ENCODE results near the gene SPINK7.
A peak's percentile ranks its signal among the peaks of the same experiment; 100 is the strongest.
"Not testable (repeated sequence)": the region's sequence is repeated elsewhere in the genome, so short reads cannot be mapped to it uniquely, and the experiment has no call there.

Gene SPINK7

DNA sequence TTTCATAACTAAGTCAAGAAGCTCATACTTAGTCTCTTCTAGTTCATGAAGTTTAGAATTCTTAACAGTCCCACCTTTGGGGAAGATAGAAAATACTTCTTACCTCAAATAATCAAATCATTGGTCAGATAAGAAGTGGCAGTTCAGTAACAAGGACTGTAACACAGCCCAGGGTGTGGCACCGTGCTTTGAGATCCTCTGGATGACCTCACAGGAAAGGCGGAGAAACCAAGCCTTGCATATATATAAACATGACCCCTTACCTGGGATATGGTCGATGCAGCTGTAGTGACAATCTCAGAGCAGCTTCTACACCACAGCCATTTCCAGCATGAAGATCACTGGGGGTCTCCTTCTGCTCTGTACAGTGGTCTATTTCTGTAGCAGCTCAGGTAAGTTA, at the start of gene SPINK7:
Gene SPINK7 (plus strand): TSS at position 271 of the 400 bp plus-strand sequence. CDS start 61 bp downstream, at position 332.
- no peak for DNase-seq

DNA sequence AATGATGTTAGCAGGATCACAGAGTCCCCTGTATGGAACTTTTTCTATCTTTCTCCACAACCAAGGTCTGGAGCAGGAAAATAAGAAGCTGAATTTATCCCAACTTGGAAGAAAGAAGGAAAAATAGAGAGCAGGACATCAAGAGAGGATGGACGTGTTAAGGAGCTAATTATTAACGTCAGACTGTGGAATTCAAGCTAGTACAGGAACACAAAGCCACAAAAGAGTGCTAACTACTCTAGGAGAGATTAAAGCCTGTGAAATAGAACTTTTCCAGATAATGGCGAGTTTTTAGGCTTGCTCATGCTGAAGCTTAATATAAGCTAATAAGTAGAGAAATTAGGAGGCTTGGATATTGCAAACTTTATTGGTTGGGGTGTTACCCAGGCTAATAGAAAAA, 44.3 kb upstream of the SPINK7 start:
- no peak for DNase-seq

DNA sequence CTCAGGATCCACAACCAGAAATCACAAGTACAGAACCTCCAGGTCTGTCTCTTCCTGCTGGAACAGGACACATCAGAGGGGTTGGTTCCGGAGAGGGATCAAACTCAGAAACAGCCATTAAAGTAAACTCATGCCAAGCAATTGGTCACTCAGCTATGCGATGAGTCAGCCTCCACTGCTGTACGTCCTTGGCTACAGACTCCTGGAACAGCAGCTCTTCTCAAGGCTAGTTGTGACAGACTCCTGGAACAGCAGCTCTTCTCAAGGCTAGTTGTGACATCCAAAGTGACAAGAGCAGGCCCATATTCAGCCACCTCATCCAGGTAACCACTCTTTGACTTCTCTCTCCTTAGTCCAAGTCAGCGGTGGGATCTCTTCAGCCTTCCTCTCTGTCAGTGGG, 43.7 kb upstream of the SPINK7 start, which contains the start of gene SPINK13:
Gene SPINK13 (plus strand): TSS at position 229 of the 400 bp plus-strand sequence. CDS start 1,279 bp downstream, outside the sequence.
- no peak for DNase-seq

DNA sequence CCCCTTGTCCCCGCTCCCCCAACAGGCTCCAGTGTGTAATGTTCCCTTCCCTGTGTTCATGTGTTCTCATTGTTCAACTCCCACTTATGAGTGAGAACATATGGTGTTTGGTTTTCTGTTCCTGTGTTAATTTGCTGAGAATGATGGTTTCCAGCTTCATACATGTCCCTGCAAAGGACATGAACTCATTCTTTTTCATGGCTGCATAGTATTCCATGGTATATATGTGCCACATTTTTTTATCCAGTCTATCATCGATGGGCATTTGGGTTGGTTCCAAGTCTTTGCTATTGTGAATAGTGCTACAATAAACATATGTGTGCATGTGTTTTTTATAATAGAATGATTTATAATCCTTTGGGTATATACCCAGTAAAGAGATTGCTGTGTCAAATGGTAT, 37.1 kb upstream of the SPINK7 start:
- DNase-seq: not testable (repeated sequence)

DNA sequence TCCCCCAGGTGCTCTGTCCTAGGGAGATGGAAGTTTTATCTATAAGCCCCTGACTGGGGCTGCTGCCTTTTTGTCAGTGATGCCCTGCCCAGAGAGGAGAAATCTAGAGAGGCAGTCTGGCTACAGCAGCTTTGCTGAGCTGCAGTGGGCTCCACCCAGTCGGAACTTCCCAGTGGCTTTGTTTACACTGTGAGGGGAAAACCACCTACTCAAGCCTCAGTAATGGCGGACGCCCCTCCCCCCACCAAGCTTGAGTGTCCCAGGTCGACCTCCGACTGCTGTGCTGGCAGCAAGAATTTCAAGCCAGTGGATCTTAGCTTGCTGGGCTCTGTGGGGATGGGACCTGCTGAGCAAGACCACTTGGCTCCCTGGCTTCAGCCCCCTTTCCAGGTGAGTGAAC, 31.3 kb upstream of the SPINK7 start:
- DNase-seq: not testable (repeated sequence)

DNA sequence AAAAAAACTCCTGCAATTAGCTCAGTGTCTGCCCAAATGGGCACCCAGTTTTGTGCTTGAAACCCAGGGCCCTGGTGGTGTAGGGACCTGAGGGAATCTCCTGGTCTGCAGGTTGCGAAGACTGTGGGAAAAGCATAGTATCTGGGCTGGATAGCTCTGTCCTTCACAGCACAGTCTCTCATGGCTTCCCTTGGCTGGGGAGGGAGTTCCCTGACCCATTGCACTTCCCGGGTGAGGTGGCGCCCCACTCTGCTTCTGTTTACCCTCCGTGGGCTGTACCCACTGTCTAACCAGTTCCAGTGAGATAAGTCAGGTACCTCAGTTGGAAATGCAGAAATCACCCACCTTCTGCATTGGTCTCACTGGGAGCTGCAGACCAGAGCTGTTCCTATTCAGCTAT, 30.9 kb upstream of the SPINK7 start:
- not testable (repeated sequence) for DNase-seq

DNA sequence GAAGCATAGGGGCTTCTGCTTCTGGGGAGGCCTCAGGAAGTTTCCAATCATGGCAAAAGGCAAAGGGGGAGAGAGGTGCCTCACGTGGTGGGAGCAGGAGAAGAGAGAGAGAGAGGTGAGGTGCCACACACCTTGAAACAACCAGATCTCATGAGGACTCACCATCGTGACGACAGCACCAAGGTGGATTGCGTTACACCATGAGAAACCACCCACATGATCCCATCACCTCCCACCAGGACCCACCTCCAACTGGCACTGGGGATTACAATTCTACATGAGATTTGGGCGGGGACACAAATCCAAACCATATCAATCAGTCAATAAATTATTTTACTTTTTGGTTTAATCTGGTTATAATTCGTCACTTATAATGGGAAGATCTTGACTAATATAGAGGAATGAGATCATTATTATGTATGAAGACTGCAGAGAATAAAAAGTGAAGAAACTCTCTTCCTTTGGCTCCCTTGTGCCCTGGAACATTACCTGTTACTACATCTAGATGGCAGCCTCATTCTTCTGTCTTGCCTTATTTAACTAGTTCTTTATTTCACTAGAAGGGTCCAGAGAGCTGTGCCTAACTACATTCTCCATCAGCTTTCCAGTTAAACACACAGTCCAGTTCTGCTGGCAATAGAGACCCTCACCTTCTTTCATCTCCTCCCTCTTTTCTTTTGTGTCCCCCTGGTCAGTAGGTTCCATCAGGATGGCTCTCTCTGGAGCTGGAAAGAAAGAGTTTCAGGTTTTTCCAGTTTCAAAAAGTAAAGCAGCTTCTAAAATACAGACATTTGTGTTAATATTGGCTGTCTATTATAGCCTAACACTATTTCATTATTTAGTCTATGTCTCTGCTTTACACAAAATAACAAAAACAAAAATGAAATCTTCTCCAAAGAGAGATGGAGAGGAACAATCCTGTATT, 21.7 kb upstream of the SPINK7 start:
- no peak for DNase-seq

DNA sequence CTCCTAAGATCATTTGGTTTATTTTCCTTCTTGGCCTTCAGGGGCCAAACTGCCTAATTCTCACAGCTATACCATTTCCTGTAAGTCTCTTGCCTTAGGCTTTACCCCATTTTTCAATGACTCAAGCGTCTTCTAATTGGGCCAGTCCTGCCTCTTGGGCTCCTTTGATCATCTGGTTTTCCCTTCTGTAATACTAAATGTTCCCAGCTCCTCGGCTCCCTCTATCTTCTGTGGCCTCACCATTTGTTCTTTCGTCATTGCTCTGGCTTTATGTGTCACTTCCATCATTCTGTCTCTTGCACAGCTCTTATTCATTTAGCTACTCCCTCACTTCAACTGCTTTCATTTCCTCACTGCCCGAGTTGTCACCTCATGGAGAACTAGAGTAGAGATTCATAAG, 14.5 kb upstream of the SPINK7 start:
- DNase-seq: no peak

DNA sequence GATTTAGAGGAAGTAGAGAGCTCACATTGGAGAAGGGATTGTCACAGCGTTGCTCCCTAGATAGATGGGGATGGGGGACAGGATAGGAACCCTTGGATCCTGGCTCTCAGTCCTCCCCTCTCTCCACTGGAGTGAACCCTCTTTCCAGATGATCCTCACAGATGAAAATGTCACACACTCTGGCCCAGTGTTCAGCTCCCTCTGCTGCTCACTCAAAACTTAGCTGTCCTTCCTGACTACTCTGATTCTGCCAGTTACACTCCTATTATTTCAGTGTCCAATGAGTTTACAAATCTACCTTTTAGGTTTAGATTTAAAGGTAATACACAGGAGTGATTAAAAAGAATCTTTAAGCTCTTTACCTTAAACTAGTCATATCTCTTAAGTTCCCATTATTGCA, 5.8 kb upstream of the SPINK7 start:
- no peak for DNase-seq

DNA sequence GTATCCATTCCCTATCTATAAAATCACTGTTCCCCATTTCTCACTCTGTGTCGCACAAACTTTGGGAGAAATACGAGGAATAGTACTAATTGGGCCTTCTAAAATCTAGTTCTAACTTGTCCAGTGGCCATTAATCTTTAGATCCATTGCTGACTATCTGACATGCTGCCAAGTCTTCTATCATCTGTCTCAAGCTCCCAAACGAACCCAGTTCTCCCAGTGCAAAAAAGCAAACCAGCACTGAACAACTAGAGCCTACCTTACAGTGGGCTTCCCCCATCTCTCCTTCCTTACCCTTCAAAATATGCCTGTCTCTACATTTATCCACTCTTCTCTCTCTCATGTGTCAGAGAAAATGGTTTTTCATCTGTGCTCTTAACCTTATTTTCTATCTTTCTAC, 3.2 kb upstream of the SPINK7 start:
- no peak for DNase-seq

DNA sequence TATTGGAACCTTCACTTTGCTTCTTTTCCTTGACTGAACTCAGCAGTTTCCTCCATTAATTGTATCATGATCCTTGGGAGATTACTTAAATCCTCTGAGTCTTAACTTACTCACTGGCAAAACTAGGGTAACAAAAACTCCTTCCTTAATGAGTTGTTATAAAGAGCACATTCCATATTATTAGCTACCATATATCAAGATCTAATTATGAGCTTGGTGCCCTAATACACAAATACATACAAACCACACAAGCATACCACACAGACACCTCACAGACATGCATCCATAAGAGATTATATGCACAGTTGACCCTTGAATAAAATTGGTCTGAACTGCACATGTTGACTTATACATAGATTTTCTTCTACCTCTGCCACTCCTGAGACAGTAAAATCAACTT, 2.5 kb upstream of the SPINK7 start:
- DNase-seq: no peak

DNA sequence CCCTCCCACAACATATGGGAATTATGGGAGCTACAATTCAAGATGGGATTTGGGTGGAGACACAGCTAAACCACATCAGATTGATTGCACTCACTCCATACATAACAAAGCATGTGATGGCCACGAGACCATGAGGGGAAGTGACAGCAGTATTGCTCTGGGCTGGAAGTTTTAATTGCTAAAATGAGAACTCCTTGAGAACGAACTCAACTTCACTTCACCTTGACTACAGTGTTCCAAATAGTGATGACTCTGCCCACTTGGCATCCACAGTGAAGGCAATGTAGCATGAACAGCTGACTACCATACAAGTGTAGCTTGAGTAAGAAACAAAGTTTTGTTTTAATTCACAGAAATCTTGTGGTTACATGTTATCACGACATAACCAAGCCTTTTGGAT, 739 bp upstream of the SPINK7 start:
- DNase-seq: no peak

DNA sequence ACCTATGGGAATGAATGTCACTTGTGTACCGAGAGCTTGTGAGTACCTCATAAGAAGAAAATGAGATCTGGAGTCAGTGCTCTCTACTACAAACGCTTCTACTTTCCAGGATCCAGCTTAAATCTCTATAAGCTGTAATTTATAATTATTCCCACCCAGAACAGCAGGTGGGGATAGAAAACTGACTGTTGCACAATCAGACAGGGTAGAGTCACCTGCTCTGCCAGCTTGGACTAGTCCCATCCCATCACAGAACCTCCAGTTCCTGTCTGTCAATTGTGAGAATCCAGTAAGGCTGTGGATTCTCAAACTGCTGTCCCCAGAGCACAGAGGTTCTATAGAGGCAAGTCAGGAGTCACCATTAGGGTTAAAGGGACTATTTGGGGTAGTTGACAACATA, 2.0 kb downstream of the SPINK7 start:
- no peak for DNase-seq

DNA sequence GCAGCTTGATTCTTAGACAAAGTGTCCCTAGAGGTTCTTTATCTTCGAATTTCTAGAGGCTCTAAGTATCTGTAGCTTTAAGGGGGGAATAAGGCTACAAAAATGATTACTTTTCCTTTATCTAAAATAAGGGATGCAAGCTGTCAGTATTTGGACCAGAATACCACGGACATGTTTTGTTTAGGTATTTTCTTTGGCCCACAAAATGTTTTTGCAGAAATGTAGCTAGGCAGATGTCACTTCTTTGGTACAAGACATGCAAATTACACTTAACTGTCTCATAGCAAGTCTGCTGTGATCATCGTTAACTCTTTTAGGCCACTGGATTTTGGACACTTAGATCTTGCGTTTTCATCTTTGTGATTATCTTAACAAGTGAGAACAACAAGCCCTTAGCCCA, 2.5 kb downstream of the SPINK7 start:
- no peak for DNase-seq

DNA sequence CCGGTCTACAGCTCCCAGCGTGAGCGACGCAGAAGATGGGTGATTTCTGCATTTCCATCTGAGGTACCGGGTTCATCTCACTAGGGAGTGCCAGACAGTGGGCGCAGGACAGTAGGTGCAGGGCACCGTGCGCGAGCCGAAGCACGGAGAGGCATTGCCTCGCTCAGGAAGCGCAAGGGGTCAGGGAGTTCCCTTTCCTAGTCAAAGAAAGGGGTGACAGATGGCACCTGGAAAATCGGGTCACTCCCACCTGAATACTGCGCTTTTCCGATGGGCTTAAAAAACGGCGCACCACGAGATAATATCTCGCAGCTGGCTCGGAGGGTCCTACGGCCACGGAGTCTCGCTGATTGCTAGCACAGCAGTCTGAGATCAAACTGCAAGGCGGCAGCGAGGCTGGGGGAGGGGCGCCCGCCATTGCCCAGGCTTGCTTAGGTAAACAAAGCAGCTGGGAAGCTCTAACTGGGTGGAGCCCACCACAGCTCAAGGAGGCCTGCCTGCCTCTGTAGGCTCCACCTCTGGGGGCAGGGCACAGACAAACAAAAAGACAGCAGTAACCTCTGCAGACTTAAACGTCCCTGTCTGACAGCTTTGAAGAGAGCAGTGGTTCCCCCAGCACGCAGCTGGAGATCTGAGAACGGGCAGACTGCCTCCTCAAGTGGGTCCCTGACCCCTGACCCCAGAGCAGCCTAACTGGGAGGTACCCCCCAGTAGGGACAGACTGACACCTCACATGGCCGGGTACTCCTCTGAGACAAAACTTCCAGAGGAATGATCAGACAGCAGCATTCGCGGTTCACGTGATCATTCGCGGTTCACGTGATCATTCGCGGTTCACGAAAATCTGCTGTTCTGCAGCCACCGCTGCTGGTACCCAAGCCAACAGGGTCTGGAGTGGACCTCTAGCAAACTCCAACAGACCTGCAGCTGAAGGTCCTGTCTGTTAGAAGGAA, 8.1 kb downstream of the SPINK7 start:
- DNase-seq: peak; percentile 3

DNA sequence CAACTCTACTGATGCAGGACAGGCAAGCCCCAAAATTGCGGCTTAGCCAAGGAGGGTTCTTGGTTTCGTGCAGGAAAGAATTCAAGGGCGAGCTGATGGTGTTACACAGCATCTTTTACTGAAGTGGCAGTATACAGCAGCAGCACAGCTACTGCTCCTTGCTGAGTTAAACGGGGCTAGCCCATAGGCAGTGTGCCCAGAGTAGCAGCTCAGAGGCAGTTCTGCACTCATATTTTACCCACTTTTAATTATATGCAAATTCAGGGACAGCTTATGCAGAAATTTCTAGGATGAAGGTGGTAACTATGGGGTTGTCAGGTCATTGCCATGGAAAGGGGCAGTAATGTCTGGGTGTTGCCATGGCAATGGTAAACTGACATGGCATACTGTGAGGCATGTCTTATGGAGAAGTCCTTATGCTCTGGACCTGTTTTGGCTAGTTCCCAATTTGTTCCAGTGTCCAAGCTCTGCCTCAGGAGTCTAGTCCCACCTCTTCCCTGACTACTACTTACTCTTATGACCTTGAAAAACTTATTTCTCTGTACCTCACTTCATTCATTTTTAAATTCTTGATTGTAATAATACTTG, 21.1 kb downstream of the SPINK7 start:
- no peak for DNase-seq

DNA sequence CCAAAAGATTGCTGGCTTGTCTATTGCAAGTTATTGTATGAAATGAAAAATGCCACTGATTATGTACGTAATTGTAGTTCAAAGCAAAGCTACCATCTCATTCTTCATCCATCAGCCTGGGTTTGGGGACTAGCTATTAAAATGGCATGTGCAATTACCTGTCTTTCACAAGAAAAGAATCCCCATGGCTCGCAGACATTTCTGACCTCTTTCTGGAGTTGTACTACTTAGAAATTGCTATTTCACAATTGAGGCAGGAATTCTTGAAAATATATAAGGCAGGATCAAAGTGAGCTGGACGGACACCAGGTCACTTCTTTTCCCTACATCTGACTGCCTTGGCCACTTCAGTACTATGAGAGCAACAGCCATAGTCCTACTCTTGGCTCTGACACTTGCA, 23.0 kb downstream of the SPINK7 start, which contains the start of gene SPINK9:
Gene SPINK9 (plus strand): TSS at position 301 of the 400 bp plus-strand sequence. CDS start 55 bp downstream, at position 356.
- no peak for DNase-seq

DNA sequence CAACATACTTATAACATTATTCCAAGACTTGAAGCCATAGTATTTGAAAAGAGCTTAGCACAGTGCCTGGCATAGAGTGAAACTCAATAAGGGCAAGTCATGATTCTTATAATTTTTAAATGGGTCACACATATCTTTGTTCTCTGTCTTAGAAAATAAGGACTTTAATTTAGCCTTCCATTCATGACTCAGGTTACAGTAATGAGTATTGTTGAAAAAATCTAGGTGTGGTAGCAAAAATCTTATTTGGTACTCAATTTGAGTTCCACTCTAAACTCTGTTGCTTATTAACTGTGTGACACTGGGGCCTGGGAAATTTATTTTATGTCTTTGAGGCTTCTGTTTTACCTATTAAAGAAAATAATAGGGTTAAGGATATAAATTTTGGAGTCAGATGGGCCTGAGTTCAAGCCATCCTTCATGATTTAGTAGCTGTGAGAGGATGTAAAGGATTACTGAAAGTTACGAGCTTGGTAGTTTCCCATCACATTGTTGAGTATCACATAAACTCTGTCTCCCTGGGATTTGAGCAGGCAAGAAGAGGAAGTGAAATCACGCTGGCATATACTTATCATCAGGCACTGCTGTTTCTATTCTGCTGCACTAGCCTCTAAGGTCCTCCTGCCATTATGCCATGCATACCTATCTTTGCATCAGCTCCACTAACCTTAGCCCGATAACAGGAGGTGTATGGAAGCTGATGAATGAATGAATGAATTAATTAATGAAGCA, 24.6 kb downstream of the SPINK7 start:
- DNase-seq: no peak

DNA sequence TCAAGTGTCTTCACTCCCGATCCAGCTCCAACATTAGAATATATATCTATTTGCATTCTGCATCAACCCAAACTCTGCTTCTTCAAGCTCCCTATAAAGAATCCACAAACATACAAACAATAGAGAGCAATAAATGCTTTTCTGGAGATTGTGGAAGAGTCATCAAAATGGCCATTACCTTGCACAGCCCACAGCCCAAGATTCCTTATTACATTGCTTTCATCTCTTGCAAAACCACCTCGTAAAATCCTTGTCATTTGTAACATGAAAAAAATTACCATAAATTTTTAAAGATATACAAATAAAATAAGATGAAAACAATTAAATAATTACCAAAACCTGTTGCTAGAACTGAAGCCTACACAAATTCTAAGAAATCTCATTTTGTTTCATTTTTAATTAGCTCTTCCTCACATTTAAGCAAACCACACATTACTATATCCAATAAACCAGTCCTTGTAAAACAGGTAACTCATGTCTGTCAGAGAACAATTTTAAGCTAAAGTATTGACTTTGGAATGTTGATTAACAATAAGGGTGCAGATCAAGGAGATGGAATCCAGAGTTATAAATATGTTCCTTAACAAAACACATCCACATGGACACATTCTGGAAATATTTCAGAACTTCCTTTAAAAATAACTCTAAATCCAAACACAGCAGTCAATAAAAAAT, 30.3 kb downstream of the SPINK7 start:
- no peak for DNase-seq

DNA sequence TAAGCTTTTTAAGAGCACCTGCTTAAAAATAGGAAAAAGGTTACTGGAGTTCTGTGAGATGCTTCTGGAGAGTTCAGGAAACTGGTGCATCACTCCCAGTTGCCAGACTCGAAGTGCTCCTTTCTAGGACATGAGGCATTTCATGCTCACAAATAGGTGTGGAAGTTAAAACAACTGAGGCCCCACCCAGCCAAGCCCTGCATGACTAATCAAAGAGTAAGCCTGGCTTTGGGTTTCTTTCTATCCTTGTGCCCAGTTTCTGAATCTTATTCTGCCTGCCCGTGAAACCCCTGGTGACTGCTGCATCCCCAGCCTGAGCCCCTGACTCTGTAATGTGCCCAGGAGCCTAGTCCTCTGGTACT, 30.8 kb downstream of the SPINK7 start:
- DNase-seq: no peak

DNA sequence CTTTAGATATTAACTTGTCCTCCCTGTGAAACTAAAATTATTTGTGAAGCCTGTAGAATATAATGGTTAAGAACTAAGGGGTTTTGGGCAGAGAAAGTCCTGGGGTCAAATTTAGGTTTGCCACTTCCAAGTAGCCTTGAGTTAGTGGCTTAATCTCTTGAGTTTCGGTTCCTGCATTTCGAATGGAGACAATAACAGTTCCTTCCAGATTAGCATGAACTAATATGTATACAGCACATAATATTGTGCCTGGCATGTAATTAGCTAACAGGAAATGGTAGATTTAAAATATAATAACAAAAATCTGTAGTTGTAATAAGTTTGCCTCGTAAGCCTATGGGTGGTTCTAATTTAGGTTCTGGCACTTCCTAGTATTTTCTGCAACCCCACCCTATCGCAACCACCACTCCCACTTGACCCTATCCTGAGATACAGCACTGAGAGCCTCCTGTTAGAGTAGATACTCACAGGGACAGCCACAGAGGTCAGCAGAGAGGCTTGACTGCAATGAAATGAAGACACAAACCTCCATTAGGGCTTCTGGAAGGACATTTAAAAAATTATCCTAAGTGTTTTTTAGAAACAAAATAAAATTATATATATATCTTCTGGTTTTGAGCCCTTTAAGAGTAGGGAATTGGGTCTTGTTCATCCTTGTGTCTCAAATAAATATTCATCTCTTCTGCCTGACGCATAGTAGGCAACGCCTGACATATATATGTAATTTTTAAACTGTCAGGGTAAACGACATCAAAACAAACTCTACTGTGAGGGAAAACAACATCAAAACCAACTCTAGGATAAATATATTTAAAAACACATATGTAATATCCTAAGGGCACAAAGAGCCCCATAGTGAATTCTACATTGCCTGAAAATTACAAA, 31.6 kb downstream of the SPINK7 start:
- DNase-seq: no peak
